Neural cell (in vitro differentiated cells): ENCODE results near the gene MLPH. TPM values are rescaled to one million over a fixed set of nuclear protein-coding genes. Genes with fewer than 3 reads are reported as not detected.

Experiments
- H2AFZ ChIP-seq: fragments of 200-600, 300-800 bp; sonication (generic), shearing (Covaris generic); 2 replicates; pipeline ENCODE4 v1.6.0; 2014; ENCODE audit warnings: low read depth, mild to moderate bottlenecking, antibody characterized with exemption, low read length, moderate library complexity
- H3F3A ChIP-seq: fragments of 200-600 bp; shearing (Covaris generic); 2 replicates; pipeline ENCODE4 v1.6.1; 2016; ENCODE audit warnings: mild to moderate bottlenecking, moderate library complexity, mixed read lengths, antibody characterized with exemption, low read length; ENCODE audit not compliant: insufficient read depth, poor library complexity, severe bottlenecking
- H3K27ac ChIP-seq: fragments of 200-600, 300-800 bp; sonication (generic), shearing (Covaris generic); 2 replicates; pipeline ENCODE4 v1.5.1; 2014; ENCODE audit warnings: mild to moderate bottlenecking, low read length, moderate library complexity
- H3K27me3 ChIP-seq: fragments of 300-800, 200-600 bp; sonication (generic), shearing (Covaris generic); 2 replicates; pipeline ENCODE4 v1.6.0; 2014; ENCODE audit warnings: mild to moderate bottlenecking, low read depth, low read length, moderate library complexity; ENCODE audit not compliant: insufficient read depth
- H3K36me3 ChIP-seq: fragments of 300-800, 200-600 bp; sonication (generic), shearing (Covaris generic); 2 replicates; pipeline ENCODE4 v1.5.1; 2014; ENCODE audit warnings: mild to moderate bottlenecking, antibody characterized with exemption, low read length, moderate library complexity; ENCODE audit not compliant: insufficient read depth
- H3K4me2 ChIP-seq: fragments of 300-800, 200-600 bp; sonication (generic), shearing (Covaris generic); 2 replicates; pipeline ENCODE4 v1.6.0; 2014; ENCODE audit warnings: mild to moderate bottlenecking, low read length
- H3K4me3 ChIP-seq: fragments of 300-800, 200-600 bp; sonication (generic), shearing (Covaris generic); 2 replicates; pipeline ENCODE4 v1.5.1; 2014; ENCODE audit warnings: mild to moderate bottlenecking, low read length, moderate library complexity
- H3K79me2 ChIP-seq: fragments of 200-600 bp; shearing (Covaris generic); replicated peaks from 2 replicates; pipeline ENCODE4 v1.6.0; 2014; ENCODE audit warnings: mild to moderate bottlenecking, low read length, moderate library complexity; ENCODE audit not compliant: insufficient read depth
- H3K9ac ChIP-seq: fragments of 300-800, 200-600 bp; sonication (generic), shearing (Covaris generic); 2 replicates; pipeline ENCODE4 v1.6.1; 2016; ENCODE audit warnings: mild to moderate bottlenecking, low read length, mixed read lengths
- H3K9me2 ChIP-seq: fragments of 200-600 bp; shearing (Covaris generic); 2 replicates; pipeline ENCODE4 v1.6.1; 2016; ENCODE audit warnings: mild to moderate bottlenecking, low read length, mixed read lengths; ENCODE audit not compliant: insufficient read depth
- H3K9me3 ChIP-seq: fragments of 200-600, 300-800 bp; sonication (generic), shearing (Covaris generic); 2 replicates; pipeline ENCODE4 v1.6.1; 2016; ENCODE audit warnings: mild to moderate bottlenecking, mixed run types, low read length, moderate library complexity, mixed read lengths
- H4K20me1 ChIP-seq: fragments of 200-600 bp; shearing (Covaris generic); 2 replicates; pipeline ENCODE4 v1.6.1; 2016; ENCODE audit warnings: mild to moderate bottlenecking, mixed run types; ENCODE audit not compliant: insufficient read depth
- CTCF ChIP-seq: fragments of 450-650 bp; IDR thresholded peaks from 2 replicates; pipeline ENCODE4 v1.5.1; 2014; ENCODE audit warnings: antibody characterized with exemption, mild to moderate bottlenecking, moderate library complexity; ENCODE audit not compliant: poor library complexity, severe bottlenecking
- EP300 ChIP-seq: fragments of 450-650 bp; conservative IDR thresholded peaks from 2 replicates; pipeline ENCODE4 v1.6.1; 2014; ENCODE audit warnings: antibody characterized with exemption, mild to moderate bottlenecking, moderate library complexity; ENCODE audit not compliant: poor library complexity, severe bottlenecking
- EZH2 ChIP-seq: fragments of 200-600, 300-800 bp; shearing (Covaris generic), sonication (generic); IDR thresholded peaks from 2 replicates; pipeline ENCODE4 v1.6.1; 2014; ENCODE audit warnings: antibody characterized with exemption, low read length, borderline replicate concordance, mild to moderate bottlenecking; ENCODE audit not compliant: insufficient read depth, poor library complexity, severe bottlenecking
- MXI1 ChIP-seq: fragments of 450-650 bp; conservative IDR thresholded peaks from 2 replicates; pipeline ENCODE4 v1.6.1; 2014; ENCODE audit warnings: antibody characterized with exemption, mild to moderate bottlenecking; ENCODE audit not compliant: poor library complexity, severe bottlenecking
- POLR2AphosphoS5 ChIP-seq: IDR thresholded peaks from 2 replicates; pipeline ENCODE4 v1.6.1; 2012
- RAD21 ChIP-seq: fragments of 450-650 bp; conservative IDR thresholded peaks from 2 replicates; pipeline ENCODE4 v1.6.1; 2014; ENCODE audit warnings: antibody characterized with exemption, mild to moderate bottlenecking, moderate library complexity
- SMC3 ChIP-seq: fragments of 450-650 bp; conservative IDR thresholded peaks from 2 replicates; pipeline ENCODE4 v1.6.1; 2014; ENCODE audit warnings: antibody characterized with exemption, mild to moderate bottlenecking, moderate library complexity; ENCODE audit not compliant: poor library complexity
- TAF1 ChIP-seq: IDR thresholded peaks from 2 replicates; pipeline ENCODE4 v1.6.1; 2012; ENCODE audit warnings: low read depth
- polyA plus RNA-seq: library from polyadenylated mRNA; depleted of rRNA; stranded (reverse); fragments of >200 nt; gene quantifications from 2 replicates; pipeline ENCODE4 v1.2.3, GENCODE V29; 2014

The MLPH gene
- polyA plus RNA-seq, 1 donor from 2014 or later, result not detected

GRCh38 chr2:237602409-237602808, 115.4 kb downstream of the MLPH start:
- H3K27me3 ChIP-seq, result no peaks in the 10 kb centered on the region
- TF ChIP-seq EZH2 (no peak), POLR2AphosphoS5 (no peak), MXI1 (no peak), EP300 (no peak)
- H3K27ac ChIP-seq, result no peak overlapping the region
- no peak overlapping the region for H3K4me2 ChIP-seq
- no peaks in the 10 kb centered on the region for H3F3A ChIP-seq
- H2AFZ ChIP-seq, result no peak overlapping the region
- H4K20me1 ChIP-seq, result no peaks in the 10 kb centered on the region
- H3K9me2 ChIP-seq, result no peaks in the 10 kb centered on the region
- no peaks in the 10 kb centered on the region for H3K9me3 ChIP-seq
- no peak overlapping the region for H3K9ac ChIP-seq
- H3K4me3 ChIP-seq, result no peak overlapping the region
- no peaks in the 10 kb centered on the region for H3K79me2 ChIP-seq
- no peaks in the 10 kb centered on the region for H3K36me3 ChIP-seq

DNA sequence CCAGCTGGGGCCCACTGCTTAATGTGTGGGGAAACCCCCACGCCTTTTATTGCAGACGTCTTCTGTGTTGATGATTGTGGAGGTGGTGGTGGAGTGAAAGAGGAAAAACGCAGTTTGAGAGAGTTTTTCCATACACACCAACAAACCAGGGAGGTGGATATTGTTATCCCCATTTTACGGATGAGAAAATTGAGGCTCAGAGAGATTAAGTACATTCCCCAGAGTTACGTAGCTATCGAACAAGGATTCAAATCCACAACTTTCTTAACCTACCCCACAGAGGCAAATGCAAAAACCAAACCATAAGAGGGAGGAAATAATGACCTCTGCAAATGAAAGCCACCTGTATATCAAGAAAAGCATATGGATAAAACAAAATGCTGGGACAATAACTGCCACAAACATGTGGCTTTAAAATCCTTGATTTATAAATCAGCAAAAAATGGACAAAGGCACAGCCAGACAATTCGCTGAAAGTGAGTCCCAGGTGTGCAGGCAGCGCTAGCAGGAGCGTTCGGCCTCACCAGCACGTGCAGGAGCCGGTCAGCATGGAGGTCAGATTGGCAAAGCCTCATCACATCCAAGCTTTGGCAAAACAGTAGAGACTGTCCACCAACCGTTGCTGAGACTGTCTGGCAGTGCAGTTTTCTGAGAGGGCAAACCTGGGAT, 116.1 kb downstream of the MLPH start:
- Histone ChIP-seq H3K36me3 (no peaks in the 10 kb centered on the region), H3K9me3 (no peaks in the 10 kb centered on the region), H3K4me3 (no peak overlapping the region), H3K79me2 (no peaks in the 10 kb centered on the region), H3K9ac (no peak overlapping the region), H2AFZ (no peak overlapping the region), H3F3A (no peaks in the 10 kb centered on the region), H3K27me3 (no peaks in the 10 kb centered on the region), H3K4me2 (no peak overlapping the region), H3K27ac (no peak overlapping the region), H4K20me1 (no peaks in the 10 kb centered on the region), H3K9me2 (no peaks in the 10 kb centered on the region)
- TF ChIP-seq RAD21, result no peak
- TF ChIP-seq EP300, result no peak

DNA sequence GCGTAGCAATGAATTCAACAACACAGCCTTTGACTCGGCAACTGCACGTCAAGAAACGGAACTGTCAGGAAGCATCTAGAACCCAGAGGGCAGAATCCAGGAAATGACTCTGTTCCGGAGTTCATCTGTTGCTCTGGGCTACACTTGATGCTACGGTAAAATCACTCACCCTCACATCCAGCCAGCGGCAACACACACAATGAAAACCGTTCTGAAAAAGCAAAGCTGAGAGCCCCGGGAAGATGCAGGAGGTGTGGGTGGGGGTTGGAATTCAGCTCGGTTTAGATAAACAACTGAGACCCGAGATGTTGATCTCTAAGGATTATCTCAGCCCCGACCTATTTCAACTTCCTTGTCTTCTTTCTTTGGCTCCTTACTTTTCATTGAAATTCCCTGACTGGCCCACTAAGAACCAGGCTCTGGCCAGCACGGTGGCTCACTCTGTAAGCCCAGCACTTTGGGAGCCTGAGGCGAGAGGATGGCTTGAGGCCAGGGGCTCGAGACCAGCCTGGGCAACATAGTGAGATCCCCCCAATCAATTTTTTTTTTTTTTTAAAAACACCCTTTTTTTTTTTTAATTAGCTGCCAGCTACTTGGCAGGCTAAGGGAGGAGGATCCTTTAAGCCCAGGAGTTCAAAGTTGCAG, 116.8 kb downstream of the MLPH start:
- H3K9me2 ChIP-seq, result no peaks in the 10 kb centered on the region
- no peaks in the 10 kb centered on the region for H3K9me3 ChIP-seq
- no peak overlapping the region for H3K4me3 ChIP-seq
- H3K4me2 ChIP-seq, result no peak overlapping the region
- H3K27ac ChIP-seq, result no peak overlapping the region
- no peaks in the 10 kb centered on the region for H3K36me3 ChIP-seq
- no peak overlapping the region for H2AFZ ChIP-seq
- H3K27me3 ChIP-seq, result no peaks in the 10 kb centered on the region
- TF ChIP-seq SMC3 (no peak), POLR2AphosphoS5 (no peak), EP300 (no peak), TAF1 (no peak), CTCF (no peak)
- H3K79me2 ChIP-seq, result no peaks in the 10 kb centered on the region
- no peak overlapping the region for H3K9ac ChIP-seq
- H3F3A ChIP-seq, result no peaks in the 10 kb centered on the region
- H4K20me1 ChIP-seq, result no peaks in the 10 kb centered on the region
